Astrocyte of the spinal cord (primary cell): ENCODE measurements around the gene RIMS4.

ENCODE experiments used
- DNase-seq: peaks from one replicate; pipeline ENCODE4 v3.0.0; 2011; ENCODE audit warnings: low read depth, low spot score
- H3K4me3 ChIP-seq: 2 replicates; pipeline ENCODE4 v1.5.1; 2011; ENCODE audit warnings: low read depth, mild to moderate bottlenecking, low read length, moderate library complexity
- in situ Hi-C: cut with HindIII; loops from 2 replicates; pipeline ENCODE4 v1.10.0; 2017; ENCODE audit warnings: low sequenced_read_pairs
- TF ChIP-seq, protein P1 (sequence below): IDR thresholded peaks from 2 replicates; pipeline ENCODE4 v1.5.1; 2012; ENCODE audit warnings: low read depth, mild to moderate bottlenecking, low read length, inconsistent platforms

RIMS4 gene

DNA sequence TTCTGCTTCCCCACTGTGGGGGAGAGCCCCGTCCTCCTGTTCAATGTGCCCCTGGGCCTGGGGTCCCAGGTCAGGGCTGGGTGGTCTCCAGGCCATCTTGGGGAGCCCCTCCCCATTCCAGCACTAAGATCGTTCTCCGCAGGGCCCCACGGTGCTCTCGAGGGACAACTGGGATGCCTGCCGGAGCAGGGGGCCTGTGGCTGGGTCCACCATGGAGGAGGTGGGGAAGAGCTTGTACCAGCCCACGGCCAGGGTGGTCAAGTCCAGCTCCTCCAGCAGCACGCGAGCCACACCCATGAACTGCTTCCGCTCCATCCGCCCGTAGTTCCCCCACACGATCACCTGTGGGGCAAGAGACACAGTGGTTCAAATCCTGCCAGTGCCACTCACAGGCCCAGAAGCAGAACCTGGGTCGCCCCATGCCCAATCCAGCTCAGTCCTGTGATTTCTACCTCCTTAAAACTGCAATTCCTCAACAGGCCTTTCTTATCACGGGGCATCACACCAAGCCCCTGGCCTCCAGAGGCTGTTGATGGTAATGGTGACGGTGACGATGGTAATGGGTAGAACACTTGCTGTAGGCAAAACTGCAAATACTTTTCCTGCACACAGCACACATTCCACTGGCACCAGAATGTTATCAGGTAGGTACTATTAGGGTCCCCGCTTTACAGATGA lies 54.2 kb downstream of the RIMS4 start:
- H3K4me3 ChIP-seq: no peak overlapping the region
- no peak for DNase-seq
- TF ChIP-seq, protein P1, sequence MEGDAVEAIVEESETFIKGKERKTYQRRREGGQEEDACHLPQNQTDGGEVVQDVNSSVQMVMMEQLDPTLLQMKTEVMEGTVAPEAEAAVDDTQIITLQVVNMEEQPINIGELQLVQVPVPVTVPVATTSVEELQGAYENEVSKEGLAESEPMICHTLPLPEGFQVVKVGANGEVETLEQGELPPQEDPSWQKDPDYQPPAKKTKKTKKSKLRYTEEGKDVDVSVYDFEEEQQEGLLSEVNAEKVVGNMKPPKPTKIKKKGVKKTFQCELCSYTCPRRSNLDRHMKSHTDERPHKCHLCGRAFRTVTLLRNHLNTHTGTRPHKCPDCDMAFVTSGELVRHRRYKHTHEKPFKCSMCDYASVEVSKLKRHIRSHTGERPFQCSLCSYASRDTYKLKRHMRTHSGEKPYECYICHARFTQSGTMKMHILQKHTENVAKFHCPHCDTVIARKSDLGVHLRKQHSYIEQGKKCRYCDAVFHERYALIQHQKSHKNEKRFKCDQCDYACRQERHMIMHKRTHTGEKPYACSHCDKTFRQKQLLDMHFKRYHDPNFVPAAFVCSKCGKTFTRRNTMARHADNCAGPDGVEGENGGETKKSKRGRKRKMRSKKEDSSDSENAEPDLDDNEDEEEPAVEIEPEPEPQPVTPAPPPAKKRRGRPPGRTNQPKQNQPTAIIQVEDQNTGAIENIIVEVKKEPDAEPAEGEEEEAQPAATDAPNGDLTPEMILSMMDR: no peak
- in situ Hi-C loops: no loop called here

DNA sequence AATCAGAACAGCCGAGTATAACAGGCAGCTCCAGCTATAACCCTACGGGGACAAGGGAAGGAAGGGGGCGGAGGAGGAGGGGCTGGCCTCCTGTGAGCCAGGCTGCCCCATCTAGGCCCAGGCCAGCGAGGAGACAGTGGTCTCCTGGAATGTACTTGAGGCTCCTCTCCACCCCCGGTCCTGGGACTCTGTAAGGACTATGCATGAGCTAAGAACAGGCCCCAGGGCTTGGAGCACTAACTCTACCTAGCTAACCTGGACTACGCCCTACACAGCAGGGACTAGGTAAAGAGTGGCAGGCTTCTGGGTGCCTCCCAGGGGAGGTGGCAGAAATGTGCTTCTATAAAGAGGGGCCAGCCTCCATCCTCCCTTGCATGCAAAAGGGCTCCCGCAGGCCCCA lies 55.8 kb downstream of the RIMS4 start:
- no peak for DNase-seq
- no peak overlapping the region for H3K4me3 ChIP-seq
- in situ Hi-C loops: no loop called here
- TF ChIP-seq, protein P1: no peak

DNA sequence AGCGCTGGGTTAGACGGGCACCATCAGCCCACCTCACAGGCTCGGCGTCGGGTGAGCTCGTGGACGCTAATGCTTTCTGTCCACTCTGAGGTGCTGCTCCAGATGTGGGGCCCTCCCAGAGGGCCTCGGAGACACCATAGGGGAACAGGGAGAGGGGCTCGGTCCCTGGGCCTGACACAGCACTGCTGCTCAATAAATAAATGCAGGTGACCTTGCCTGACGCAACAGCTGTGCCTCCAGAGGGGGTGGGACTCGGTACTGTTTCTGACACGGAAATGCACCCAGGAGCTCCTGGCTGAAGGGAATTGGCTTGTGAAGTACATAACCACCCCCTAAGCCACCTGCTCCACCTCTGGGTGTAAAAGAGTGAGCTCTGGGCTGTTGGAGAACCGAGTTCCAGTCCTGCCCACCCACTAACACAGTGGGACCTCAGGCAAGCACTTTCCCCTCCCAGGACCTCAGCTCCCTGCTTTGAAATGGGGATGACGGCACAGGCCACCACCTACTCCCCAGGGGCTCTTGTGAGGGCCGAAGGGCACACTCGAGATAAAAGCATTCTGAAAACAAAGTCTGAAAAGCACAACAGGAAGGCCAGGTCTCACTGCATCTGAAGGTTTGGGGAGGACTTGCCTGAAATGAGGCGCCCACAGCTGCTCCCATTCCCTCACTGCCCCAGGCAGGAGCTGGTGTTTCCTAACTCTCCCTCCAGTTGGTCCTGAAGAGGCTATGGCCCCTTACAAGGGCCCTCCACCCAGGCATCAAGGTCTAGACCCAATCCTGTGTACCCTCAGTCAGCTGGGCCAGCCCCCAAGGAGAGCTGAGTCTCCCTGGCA lies 58.0 kb downstream of the RIMS4 start:
- no peak for DNase-seq
- no peak overlapping the region for H3K4me3 ChIP-seq
- TF ChIP-seq, protein P1: no peak
- in situ Hi-C loops: no loop called here

DNA sequence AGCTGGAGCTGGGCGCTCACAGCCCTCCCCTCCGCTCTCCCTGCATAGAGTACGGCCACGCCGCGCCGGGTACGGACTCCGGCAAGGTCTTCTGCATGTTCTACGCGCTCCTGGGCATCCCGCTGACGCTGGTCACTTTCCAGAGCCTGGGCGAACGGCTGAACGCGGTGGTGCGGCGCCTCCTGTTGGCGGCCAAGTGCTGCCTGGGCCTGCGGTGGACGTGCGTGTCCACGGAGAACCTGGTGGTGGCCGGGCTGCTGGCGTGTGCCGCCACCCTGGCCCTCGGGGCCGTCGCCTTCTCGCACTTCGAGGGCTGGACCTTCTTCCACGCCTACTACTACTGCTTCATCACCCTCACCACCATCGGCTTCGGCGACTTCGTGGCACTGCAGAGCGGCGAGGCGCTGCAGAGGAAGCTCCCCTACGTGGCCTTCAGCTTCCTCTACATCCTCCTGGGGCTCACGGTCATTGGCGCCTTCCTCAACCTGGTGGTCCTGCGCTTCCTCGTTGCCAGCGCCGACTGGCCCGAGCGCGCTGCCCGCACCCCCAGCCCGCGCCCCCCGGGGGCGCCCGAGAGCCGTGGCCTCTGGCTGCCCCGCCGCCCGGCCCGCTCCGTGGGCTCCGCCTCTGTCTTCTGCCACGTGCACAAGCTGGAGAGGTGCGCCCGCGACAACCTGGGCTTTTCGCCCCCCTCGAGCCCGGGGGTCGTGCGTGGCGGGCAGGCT lies 60.1 kb downstream of the RIMS4 start:
- TF ChIP-seq, protein P1: peak; percentile 4
- in situ Hi-C loops: no loop called here
- H3K4me3 ChIP-seq: no peak overlapping the region
- no peak for DNase-seq

DNA sequence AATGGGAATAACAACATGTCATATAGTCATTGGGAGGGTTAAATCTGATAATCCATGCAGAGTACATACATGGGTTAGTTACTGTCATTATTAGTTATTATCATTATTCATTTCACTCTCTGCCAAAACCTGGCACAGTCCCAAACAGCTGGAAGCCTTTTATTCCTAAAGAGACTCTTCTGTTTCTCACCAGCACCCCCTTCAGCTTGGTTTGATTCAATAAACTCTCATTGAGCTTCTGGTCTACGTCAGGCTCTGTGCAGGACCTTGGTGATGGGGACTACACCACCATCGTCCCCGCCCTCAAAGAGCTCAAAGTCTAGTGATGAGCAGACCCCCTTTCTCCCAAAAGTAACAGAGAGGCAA lies 62.4 kb downstream of the RIMS4 start:
- DNase-seq: no peak
- TF ChIP-seq, protein P1: no peak
- in situ Hi-C loops: no loop called here
- H3K4me3 ChIP-seq: no peak overlapping the region

DNA sequence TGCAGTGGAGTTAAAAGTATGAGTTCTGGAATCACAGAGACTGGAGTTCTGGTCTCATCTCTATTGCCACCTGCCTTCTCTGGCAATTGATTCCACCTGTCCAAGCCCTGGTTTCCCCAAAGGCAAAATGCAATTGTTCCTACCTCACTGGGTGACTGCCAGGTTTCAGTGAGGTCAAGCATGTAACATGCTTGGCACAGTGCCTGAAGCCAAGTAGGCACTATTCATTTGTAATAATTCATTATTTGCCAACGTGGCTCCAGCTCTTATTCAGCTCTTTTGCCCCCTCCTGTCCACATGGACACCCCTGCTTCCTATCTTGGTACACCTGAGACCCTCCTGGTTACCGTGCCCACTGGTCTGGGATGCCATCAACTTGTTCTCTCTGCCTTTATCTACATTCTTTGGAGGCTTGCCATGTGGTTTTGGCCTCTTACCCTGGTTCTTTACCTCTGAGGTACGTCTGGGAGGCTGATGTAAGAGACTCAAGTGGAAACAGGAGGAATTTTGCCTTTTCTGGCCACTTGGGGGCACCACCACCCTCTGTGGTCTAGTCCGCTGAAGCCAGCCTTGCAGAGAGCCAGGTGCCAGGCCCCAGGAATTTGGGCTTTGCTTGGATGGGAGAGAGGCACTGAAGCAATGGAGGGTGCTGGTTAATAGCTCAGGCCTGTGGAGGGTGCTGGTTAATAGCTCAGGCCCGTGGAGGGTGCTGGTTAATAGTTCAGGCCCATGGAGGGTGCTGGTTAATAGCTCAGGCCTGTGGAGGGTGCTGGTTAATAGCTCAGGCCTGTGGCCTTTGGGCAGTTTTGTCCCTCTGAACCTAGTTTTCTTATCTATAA lies 63.0 kb downstream of the RIMS4 start:
- in situ Hi-C loops: no loop called here
- no peak overlapping the region for H3K4me3 ChIP-seq
- TF ChIP-seq, protein P1: peak; percentile 80
- peak; percentile 69 for DNase-seq
